Choroid plexus epithelial cell (primary cell): ENCODE measurements around the gene DYNLL1.
A peak's percentile ranks its signal among the peaks of the same experiment; 100 is the strongest.
"Not testable (repeated sequence)": the region's sequence is repeated elsewhere in the genome, so short reads cannot be mapped to it uniquely, and the experiment has no call there.

Experiments
- DNase-seq: peaks from one replicate; pipeline ENCODE4 v3.0.0-alpha.2; 2010; ENCODE audit warnings: low read depth
- H3K4me3 ChIP-seq: 2 replicates; pipeline ENCODE4 v1.5.1; 2011; ENCODE audit warnings: low read depth, mild to moderate bottlenecking, control low read depth, low read length, moderate library complexity
- CTCF ChIP-seq: conservative IDR thresholded peaks from 2 replicates; pipeline ENCODE4 v1.5.1; 2011; ENCODE audit warnings: low read depth, mild to moderate bottlenecking, control low read depth, inconsistent platforms, low read length, moderate library complexity

Gene DYNLL1

GRCh38 chr12:120497524-120498150 is 1.7 kb downstream of the DYNLL1 start:
- TF ChIP-seq CTCF = no peak
- peak overlapping the region; percentile 92 for H3K4me3 ChIP-seq
- DNase-seq = peak; percentile 55

GRCh38 chr12:120498870-120499515 is 3.1 kb downstream of the DYNLL1 start:
- no peak for DNase-seq
- TF ChIP-seq CTCF = no peak
- no peak overlapping the region for H3K4me3 ChIP-seq

- DNase-seq = peak; percentile 31
- H3K4me3 ChIP-seq = no peak overlapping the region
- no peak for TF ChIP-seq CTCF
Measured at GRCh38 chr12:120500581-120500980, 4.7 kb downstream of the DYNLL1 start.

- no peak overlapping the region for H3K4me3 ChIP-seq
- TF ChIP-seq CTCF = no peak
Measured at GRCh38 chr12:120504587-120504986, 8.7 kb downstream of the DYNLL1 start.

GRCh38 chr12:120508537-120508936 is 12.6 kb downstream of the DYNLL1 start:
- no peak for TF ChIP-seq CTCF
- H3K4me3 ChIP-seq = no peak overlapping the region
- DNase-seq = no peak

More at GRCh38 chr12:120504587-120504986, 8.7 kb downstream of the DYNLL1 start:
- no peak for DNase-seq

- no peak for DNase-seq
- no peak for TF ChIP-seq CTCF
- H3K4me3 ChIP-seq = no peak overlapping the region
Measured at GRCh38 chr12:120514002-120514401, 18.1 kb downstream of the DYNLL1 start.

GRCh38 chr12:120515496-120515895 is 19.6 kb downstream of the DYNLL1 start:
- TF ChIP-seq CTCF = no peak
- DNase-seq = no peak

GRCh38 chr12:120519324-120519723 is 23.4 kb downstream of the DYNLL1 start:
- not testable (repeated sequence) for DNase-seq, H3K4me3 ChIP-seq

More at GRCh38 chr12:120515496-120515895, 19.6 kb downstream of the DYNLL1 start:
- no peak overlapping the region for H3K4me3 ChIP-seq
